OCI-LY7 (cell line): ENCODE results near the gene AUTS2. TPM values are rescaled to one million over a fixed set of nuclear protein-coding genes. Genes with fewer than 3 reads are reported as not detected.

Experiments
- BruUV-seq: library from RNA; stranded (reverse); fragments of 400-500 nt; replicated peaks from 2 replicates; lab custom pipeline; 2021; lab: Mats Ljungman, UMichigan
- CTCF ChIA-PET: fragments of 300-600 bp; sonication (Branson Sonifier 250); formaldehyde crosslinking; loops from one replicate; lab custom pipeline; 2022; ENCODE audit warnings: antibody characterized with exemption; ENCODE audit not compliant: unreplicated experiment; lab: Charles Lee
- POLR2A ChIA-PET: fragments of 300-600 bp; sonication (Branson Sonifier 250); formaldehyde crosslinking; loops from one replicate; lab custom pipeline; 2022; ENCODE audit warnings: antibody characterized with exemption; lab: Charles Lee
- DNase-seq: peaks from one replicate; pipeline ENCODE4 v3.0.0-alpha.2; 2015; ENCODE audit warnings: low spot score
- H2AFZ ChIP-seq: fragments of 200-600 bp; sonication (generic), shearing (Covaris generic); 2 replicates; pipeline ENCODE4 v1.6.1; 2014; ENCODE audit warnings: mild to moderate bottlenecking, antibody characterized with exemption, low read length, moderate library complexity
- H3K27ac ChIP-seq: fragments of 200-600 bp; sonication (generic); 2 replicates; pipeline ENCODE4 v1.5.1; 2014; ENCODE audit warnings: mixed run types, low read depth, mild to moderate bottlenecking, moderate library complexity, low read length, inconsistent platforms; ENCODE audit not compliant: poor library complexity, severe bottlenecking
- H3K36me3 ChIP-seq: fragments of 200-600 bp; sonication (generic); 2 replicates; pipeline ENCODE4 v1.6.1; 2014; ENCODE audit warnings: mild to moderate bottlenecking, antibody characterized with exemption, low read length, moderate library complexity, mixed read lengths; ENCODE audit not compliant: insufficient read depth
- H3K4me1 ChIP-seq: fragments of 200-600 bp; sonication (generic); 2 replicates; pipeline ENCODE4 v1.5.1; 2014; ENCODE audit warnings: mild to moderate bottlenecking, low read length; ENCODE audit not compliant: insufficient read depth, poor library complexity, severe bottlenecking
- H3K4me2 ChIP-seq: fragments of 200-600 bp; sonication (generic); 2 replicates; pipeline ENCODE4 v1.6.1; 2014; ENCODE audit warnings: mild to moderate bottlenecking, low read length
- H3K4me3 ChIP-seq: fragments of 200-600 bp; sonication (generic); 2 replicates; pipeline ENCODE4 v1.5.1; 2014; ENCODE audit warnings: mild to moderate bottlenecking, low read depth, low read length; ENCODE audit not compliant: poor library complexity, severe bottlenecking
- H3K79me2 ChIP-seq: fragments of 200-600 bp; sonication (generic); 2 replicates; pipeline ENCODE4 v1.6.1; 2016; ENCODE audit warnings: low read depth, mild to moderate bottlenecking, low read length, moderate library complexity, mixed read lengths; ENCODE audit not compliant: insufficient read depth
- H3K9me2 ChIP-seq: fragments of 200-600 bp; sonication (generic); 2 replicates; pipeline ENCODE4 v1.6.1; 2016; ENCODE audit warnings: mild to moderate bottlenecking, low read length, mixed read lengths; ENCODE audit not compliant: insufficient read depth
- H3K9me3 ChIP-seq: fragments of 200-600 bp; sonication (generic); 2 replicates; pipeline ENCODE4 v1.6.1; 2014; ENCODE audit warnings: mild to moderate bottlenecking, mixed run types, low read length, mixed read lengths
- H4K20me1 ChIP-seq: fragments of 200-600 bp; sonication (generic); 2 replicates; pipeline ENCODE4 v1.6.1; 2014; ENCODE audit warnings: mild to moderate bottlenecking, antibody characterized with exemption, low read length, moderate library complexity, mixed read lengths; ENCODE audit not compliant: insufficient read depth
- EZH2phosphoT487 ChIP-seq: fragments of 200-600 bp; sonication (generic); IDR thresholded peaks from 2 replicates; pipeline ENCODE4 v1.6.1; 2018; ENCODE audit warnings: low read depth, borderline replicate concordance, mild to moderate bottlenecking, mixed run types, antibody characterized with exemption, low read length, moderate library complexity, mixed read lengths
- intact Hi-C: fragments of 100-400 bp; cut with micrococcal nuclease; formaldehyde crosslinking; loops from one replicate; pipeline ENCODE4 v1.10.0; 2022; ENCODE audit not compliant: unreplicated experiment
- total RNA-seq, 2 experiments: library from RNA; depleted of rRNA in 1 of 2; stranded (reverse); fragments of >200 nt in 1 of 2; shearing (Covaris generic) in 1 of 2; gene quantifications; 2 replicates each; pipeline ENCODE4 v1.2.3, GENCODE V29; 2014 to 2022
- TF ChIP-seq, protein P1 (sequence below): fragments of 200-600 bp; sonication (generic); conservative IDR thresholded peaks from 2 replicates; pipeline ENCODE4 v1.5.1; 2014; ENCODE audit warnings: mild to moderate bottlenecking, antibody characterized with exemption, low read length, moderate library complexity, mixed read lengths

Gene AUTS2
- total RNA-seq, 2 experiments from 2014 or later: 37.9 to 78.5 TPM

DNA sequence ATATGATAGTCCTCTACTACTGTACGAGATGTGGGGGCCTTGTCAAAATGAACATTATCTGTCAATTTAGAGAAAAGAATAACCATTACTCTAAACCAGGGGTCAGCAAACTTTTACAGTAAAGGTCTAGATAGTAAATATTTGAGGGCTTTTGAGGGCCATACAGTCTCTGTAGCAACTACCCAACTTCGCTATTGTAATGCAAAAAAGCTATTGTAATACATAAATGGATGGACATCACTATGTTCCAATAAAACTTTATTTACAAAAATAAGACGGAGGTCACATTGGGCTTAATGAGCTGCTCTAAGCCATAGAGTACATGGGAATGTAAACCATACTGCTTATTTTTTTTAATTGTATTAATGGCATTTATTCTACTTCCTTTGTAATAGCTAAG is 1055.9 kb downstream of the AUTS2 start:
- BruUV-seq: no TSS peak
- no peak overlapping the region for H3K4me2 ChIP-seq
- no peaks in the 10 kb centered on the region for H3K9me3 ChIP-seq
- H3K36me3 ChIP-seq: no peaks in the 10 kb centered on the region
- H2AFZ ChIP-seq: no peak overlapping the region
- H3K27ac ChIP-seq: no peak overlapping the region
- TF ChIP-seq, protein P1, sequence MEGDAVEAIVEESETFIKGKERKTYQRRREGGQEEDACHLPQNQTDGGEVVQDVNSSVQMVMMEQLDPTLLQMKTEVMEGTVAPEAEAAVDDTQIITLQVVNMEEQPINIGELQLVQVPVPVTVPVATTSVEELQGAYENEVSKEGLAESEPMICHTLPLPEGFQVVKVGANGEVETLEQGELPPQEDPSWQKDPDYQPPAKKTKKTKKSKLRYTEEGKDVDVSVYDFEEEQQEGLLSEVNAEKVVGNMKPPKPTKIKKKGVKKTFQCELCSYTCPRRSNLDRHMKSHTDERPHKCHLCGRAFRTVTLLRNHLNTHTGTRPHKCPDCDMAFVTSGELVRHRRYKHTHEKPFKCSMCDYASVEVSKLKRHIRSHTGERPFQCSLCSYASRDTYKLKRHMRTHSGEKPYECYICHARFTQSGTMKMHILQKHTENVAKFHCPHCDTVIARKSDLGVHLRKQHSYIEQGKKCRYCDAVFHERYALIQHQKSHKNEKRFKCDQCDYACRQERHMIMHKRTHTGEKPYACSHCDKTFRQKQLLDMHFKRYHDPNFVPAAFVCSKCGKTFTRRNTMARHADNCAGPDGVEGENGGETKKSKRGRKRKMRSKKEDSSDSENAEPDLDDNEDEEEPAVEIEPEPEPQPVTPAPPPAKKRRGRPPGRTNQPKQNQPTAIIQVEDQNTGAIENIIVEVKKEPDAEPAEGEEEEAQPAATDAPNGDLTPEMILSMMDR: no peak
- no peak for TF ChIP-seq EZH2phosphoT487
- no peaks in the 10 kb centered on the region for H3K4me1 ChIP-seq
- DNase-seq: no peak
- no peaks in the 10 kb centered on the region for H3K79me2 ChIP-seq
- POLR2A ChIA-PET: no interaction called here
- intact Hi-C loops: no loop called here
- H4K20me1 ChIP-seq: no peaks in the 10 kb centered on the region
- no peaks in the 10 kb centered on the region for H3K9me2 ChIP-seq
- H3K4me3 ChIP-seq: no peak overlapping the region
- CTCF ChIA-PET: no interaction called here

DNA sequence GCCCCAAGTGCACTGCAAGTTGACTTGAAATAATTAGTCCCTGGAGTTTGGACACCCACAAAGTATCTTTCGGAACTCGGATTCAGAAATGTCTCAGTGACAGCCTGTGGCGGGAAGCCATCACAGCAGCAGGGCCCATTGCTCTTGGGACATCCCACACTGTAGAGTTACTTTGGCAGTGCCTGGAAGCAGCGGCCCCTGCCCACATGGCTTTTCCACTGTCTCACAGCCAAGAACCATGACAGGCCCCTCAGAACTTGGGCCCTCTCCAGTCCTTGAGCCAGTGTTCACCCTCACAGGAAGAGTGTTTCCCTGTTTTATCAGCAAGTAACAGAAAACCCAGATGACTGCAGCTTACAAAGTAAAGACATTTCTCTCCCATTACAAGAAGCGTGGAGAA is 1056.7 kb downstream of the AUTS2 start:
- Histone ChIP-seq H2AFZ (no peak overlapping the region), H3K4me1 (no peaks in the 10 kb centered on the region), H3K36me3 (no peaks in the 10 kb centered on the region), H4K20me1 (no peaks in the 10 kb centered on the region), H3K27ac (no peak overlapping the region), H3K79me2 (no peaks in the 10 kb centered on the region), H3K9me2 (no peaks in the 10 kb centered on the region), H3K4me2 (no peak overlapping the region), H3K9me3 (no peaks in the 10 kb centered on the region), H3K4me3 (no peak overlapping the region)
- ChIA-PET POLR2A (no interaction called here), CTCF (no interaction called here)
- no TSS peak for BruUV-seq
- TF ChIP-seq, protein P1: no peak
- no peak for TF ChIP-seq EZH2phosphoT487
- no peak for DNase-seq
- intact Hi-C loops: no loop called here

DNA sequence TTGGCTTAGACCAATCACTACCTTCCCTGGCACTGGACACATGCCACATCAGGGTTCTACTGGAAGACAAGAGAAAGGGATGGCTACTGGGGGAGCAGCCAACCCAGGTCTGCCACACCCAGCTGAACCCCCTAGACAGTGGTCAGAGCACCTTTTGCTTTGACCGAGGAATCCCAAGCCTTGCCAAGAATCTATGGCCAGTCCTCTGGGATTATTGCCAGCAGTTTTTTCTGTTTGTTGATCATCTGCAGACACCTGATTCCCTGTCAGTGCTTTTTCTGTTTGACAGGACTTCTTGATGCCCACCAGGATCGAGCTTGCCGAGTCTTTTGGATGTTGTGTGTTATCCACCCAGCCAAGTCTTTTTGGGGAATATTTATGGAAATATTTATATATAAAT is 1057.4 kb downstream of the AUTS2 start:
- Histone ChIP-seq H3K79me2 (no peaks in the 10 kb centered on the region), H4K20me1 (no peaks in the 10 kb centered on the region), H3K36me3 (no peaks in the 10 kb centered on the region), H3K4me2 (no peak overlapping the region), H3K4me3 (no peak overlapping the region), H3K27ac (no peak overlapping the region), H3K9me2 (no peaks in the 10 kb centered on the region), H3K9me3 (no peaks in the 10 kb centered on the region), H3K4me1 (no peaks in the 10 kb centered on the region), H2AFZ (no peak overlapping the region)
- CTCF ChIA-PET: no interaction called here
- TF ChIP-seq EZH2phosphoT487: no peak
- TF ChIP-seq, protein P1: no peak
- DNase-seq: no peak
- POLR2A ChIA-PET: no interaction called here
- no TSS peak for BruUV-seq
- intact Hi-C loops: no loop called here
